PFSK-1 (cell line): ENCODE measurements around the gene PALMD.

ENCODE experiments used
- SIN3A ChIP-seq: IDR thresholded peaks from 2 replicates; pipeline ENCODE4 v1.6.1; 2012; ENCODE audit warnings: mild to moderate bottlenecking, low read length, moderate library complexity, borderline replicate concordance; ENCODE audit not compliant: insufficient read depth
- TF ChIP-seq, protein P1 (sequence below), 2 experiments: IDR thresholded peaks; 2 replicates each; pipeline versions ENCODE4 v1.6.1 to v1.8.0; 2011 to 2012; ENCODE audit warnings: low read depth in 2 of 2, low read length in 2 of 2, control low read depth in 1 of 2, inconsistent platforms in 1 of 2, mild to moderate bottlenecking in 1 of 2, moderate library complexity in 1 of 2; ENCODE audit not compliant: insufficient read depth in 1 of 2

DNA sequence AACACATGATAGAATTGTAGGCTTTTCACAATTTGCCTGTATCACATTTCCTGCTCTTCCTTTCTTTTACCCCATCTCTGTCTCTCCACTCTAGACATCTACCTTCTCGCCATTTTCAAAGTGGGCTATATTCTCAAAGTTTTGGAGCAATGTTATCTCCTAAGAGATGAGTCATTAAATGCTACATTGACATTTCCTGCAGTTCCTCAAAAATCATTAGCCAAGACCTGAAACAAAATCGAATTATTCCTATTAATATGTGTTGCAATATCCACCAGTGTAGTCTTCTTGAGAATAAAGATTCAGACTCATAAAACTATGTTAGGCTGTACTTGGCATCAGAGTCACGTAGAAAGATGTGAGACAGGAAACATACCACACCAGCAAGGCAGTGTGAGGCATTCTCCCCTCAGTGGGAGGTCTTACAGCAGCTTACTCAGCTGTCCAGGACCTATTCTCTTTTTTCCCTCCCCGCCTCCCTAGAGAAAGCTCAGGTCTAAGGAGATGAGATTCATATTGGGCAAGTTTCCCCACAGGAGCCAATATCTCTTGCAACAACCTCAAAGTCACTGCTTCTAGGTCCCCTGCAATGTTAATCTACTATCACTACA, 81.8 kb downstream of the PALMD start:
- TF ChIP-seq, protein P1, sequence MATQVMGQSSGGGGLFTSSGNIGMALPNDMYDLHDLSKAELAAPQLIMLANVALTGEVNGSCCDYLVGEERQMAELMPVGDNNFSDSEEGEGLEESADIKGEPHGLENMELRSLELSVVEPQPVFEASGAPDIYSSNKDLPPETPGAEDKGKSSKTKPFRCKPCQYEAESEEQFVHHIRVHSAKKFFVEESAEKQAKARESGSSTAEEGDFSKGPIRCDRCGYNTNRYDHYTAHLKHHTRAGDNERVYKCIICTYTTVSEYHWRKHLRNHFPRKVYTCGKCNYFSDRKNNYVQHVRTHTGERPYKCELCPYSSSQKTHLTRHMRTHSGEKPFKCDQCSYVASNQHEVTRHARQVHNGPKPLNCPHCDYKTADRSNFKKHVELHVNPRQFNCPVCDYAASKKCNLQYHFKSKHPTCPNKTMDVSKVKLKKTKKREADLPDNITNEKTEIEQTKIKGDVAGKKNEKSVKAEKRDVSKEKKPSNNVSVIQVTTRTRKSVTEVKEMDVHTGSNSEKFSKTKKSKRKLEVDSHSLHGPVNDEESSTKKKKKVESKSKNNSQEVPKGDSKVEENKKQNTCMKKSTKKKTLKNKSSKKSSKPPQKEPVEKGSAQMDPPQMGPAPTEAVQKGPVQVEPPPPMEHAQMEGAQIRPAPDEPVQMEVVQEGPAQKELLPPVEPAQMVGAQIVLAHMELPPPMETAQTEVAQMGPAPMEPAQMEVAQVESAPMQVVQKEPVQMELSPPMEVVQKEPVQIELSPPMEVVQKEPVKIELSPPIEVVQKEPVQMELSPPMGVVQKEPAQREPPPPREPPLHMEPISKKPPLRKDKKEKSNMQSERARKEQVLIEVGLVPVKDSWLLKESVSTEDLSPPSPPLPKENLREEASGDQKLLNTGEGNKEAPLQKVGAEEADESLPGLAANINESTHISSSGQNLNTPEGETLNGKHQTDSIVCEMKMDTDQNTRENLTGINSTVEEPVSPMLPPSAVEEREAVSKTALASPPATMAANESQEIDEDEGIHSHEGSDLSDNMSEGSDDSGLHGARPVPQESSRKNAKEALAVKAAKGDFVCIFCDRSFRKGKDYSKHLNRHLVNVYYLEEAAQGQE (IDR thresholded peaks at IDR 0.05; ENCODE audit: insufficient read depth in 1 of 2, low read depth in 2 of 2, low read length in 2 of 2): no peak
- no peak for TF ChIP-seq SIN3A
